ENCODE data around the gene CLRN3.

CLRN3 gene, protein sequence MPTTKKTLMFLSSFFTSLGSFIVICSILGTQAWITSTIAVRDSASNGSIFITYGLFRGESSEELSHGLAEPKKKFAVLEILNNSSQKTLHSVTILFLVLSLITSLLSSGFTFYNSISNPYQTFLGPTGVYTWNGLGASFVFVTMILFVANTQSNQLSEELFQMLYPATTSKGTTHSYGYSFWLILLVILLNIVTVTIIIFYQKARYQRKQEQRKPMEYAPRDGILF

DNA sequence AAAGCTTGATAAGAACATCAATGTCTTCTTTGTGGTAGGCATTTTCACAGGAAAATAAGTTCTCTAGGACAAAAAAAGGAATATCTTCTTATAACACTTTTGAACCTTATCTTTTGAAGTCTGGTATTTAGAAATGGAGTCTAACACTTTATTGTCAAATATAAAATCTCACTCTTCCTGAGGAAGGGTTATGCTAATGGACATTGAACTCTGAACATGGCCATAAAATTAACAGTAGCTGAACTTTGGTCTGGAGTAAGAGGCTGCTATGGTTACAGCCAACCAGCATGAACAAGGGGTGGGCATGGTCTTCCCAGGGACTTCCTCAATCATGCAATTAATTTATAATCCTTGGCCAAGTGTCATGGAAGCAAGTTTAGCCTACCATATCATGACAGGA, at the start of gene CLRN3:
Gene CLRN3 (minus strand): TSS at position 199 of the 400 bp plus-strand sequence. CDS start 157 bp downstream, at position 42.
- no peak for DNase-seq

DNA sequence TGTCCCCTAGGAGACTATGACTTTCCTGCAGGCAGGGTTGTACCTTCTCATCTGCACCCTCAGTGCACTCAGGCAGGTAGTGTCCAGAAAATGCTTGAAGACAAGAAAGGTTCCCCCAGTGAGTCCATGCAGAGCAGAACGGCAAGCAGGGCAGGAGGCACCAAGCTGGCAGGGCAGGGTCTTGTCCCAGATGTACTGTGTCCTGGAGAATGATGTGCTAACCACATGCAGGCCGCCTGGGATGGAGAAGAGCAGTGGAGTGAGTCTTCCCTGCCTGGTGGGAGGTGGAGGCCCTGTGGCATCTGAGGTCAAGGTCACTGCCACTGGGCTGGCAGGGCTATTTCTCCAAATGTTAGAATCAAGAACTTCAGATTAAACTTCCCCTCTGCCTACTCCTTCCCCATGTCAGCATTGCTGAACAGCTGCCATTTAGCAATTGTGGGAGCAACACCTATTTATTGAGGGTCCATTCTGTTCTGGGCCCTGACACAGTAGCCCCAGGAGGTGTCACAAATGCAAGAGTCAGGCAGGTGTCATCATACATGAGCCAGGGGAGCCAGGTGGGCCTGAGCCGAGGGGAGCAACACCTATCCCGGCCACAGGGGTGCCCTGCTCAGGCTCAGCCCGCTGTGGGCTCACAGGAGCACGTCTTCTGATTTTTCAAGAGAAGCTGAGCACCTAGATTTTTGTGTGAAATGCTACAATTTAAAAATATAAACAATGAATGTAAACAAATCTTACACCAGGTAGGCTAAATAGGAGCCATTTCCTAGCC, 48.3 kb upstream of the CLRN3 start:
- DNase-seq = no peak

DNA sequence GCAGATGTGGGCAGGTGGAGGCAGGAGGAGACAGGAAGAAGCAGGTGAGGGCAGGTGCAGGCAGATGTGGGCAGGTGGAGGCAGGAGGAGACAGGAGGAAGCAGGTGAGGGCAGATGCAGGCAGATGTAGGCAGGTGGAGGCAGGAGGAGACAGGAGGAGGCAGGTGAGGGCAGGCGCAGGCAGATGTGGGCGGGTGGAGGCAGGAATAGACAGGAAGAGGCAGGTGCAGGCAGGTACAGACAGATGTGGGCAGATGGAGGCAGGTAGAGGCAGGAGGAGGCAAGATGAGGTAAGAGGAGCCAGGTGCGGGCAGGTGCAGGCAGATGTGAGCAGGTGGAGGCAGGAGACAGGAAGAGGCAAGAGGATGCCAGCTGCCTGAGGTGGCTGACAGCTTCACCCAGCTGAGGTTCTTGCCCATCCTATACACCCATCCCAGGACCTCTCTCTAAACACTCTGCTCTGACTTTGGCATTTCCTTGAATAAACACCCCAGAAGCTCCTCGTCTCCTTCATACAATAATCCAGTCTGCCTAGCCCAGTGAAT, 47.1 kb upstream of the CLRN3 start:
- DNase-seq = no peak

DNA sequence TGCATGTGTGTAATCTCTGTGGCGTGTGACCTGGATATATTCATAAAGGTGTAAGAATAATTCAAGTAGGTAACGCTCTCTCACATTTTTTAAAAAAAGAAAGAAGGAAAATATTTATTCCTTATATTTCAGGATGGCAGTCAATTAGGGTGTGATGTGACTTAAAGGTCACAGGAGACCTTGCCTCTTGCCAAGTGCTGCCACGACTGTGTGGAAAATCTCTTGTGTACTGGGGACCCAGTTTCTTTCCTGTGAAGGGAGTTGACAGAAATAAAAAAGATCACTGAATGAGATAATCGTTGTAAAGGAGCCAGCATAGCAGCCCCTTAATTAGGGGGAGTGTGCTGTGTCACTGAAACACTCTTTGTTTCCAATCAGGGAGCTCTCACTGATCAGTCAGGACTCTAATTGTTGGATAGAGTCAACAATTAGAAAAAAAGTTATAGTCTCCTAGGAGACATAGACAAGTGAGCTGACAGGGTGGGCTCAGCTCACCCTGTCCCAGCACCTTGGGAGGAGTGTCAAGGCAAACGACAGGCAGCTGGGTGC, 45.2 kb upstream of the CLRN3 start:
- no peak for DNase-seq

DNA sequence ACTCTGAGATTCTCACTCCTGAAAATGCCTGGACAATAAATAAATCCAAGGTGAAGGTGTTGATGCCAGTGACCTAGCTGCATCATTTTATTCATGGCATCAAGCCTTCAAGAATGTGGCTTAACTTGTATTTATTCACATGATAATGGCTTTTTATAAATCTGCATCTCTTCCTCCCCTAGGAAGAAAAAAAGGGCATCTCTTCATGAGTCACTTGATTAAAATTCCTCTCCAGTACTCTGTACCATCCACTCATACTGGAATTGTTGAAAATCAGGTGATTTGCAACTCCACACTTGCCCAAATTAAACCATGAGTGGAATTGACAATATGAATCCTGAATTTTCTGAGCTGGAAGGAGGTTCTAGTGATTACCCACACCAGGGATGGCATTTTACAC, 44.3 kb upstream of the CLRN3 start:
- no peak for DNase-seq

DNA sequence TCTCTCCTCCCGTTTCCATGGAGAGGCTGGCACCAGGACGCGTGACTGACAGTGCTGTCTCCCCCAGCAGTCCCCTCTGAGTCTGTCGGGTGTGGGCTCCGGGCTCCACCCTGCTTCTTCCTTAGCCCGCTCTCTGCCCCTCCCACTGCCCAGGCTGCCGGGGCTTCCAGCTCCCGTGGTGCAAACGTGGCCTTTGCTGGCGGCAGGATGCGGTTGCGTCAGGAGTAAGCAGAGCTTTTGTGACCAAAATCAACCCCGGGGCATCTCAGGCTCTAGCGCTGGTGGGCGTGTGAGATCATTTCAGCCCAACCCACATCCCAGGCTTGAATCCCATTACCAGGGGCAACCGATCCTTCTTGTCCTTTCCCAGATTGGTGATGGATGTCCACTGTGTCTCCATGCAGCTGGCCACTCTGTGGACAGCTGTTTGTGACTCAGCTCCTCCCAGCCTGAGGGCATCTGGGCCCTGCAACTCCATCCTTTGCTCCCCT, 42.4 kb upstream of the CLRN3 start:
- DNase-seq = no peak

DNA sequence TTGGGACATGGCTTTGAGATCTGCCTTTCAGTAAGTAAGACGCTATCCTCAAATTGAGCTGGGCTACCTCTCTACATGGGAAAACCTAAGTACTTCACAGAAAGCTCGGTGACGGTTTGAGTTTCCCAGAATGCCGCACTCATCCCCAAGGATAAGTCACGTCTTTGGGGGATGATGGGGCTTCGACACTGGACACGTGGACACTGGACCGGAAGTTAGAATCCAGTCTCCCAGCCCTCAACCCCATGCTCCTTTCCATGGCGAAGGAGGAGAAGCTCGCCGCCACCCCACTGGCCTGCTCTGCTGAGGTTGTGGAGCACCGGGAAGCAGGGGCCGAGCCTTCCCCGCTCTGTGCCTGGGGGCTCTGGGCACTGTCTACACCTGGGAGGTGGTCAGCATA, 41.6 kb upstream of the CLRN3 start:
- no peak for DNase-seq

DNA sequence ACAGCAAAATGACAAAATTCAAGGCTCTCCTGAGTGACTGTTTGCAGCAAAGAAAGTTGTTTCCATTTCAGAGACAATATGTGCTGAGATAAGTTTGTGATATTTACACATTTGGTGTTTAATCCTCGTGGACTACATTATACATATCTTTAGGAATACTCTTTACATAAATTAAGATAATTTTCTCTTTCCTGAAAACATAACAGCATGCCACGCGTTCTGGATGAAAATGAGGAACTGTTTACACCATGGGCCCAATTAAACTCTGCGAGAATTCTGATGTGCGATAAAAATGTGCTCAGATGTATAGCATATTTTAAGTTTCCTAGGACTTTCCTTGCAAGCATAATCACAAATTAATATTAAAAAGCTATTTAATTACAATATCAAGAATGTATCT, 40.5 kb upstream of the CLRN3 start:
- DNase-seq = no peak

DNA sequence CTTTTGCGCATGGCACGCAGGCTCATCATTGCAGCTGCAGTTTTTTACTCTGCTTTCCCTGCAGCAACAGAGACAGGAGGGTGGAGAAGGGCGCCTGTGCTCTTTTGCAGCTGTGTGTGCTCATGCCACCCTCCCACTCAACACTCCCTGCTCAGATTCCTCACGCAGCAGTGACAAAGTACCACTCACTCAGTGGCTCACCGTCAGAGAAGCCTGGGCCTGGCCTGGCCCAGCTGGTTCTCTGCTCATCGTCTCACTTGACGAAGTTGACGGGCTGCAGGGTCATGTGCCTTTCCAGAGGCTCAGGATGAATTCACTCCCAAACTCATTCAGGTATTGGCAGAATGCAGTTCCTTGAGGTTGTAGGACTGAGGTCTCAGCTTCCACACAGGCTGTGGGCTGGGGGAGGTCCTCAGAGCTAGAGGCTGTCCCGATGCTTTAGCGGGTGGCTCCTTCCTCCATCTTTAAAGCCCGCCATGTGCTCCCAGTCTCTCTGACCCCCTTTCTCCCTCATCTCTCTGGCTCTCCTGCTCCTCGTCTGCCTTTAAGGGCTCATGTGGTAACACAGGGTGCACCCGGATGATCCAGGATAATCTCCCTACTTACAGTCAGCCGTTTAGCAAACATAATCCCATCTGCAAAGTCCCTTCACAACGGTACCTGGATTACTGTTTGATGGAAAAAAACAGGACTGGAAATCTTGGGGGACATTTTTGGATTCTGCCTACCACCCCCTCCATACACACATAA, 40.0 kb upstream of the CLRN3 start:
- DNase-seq = no peak

DNA sequence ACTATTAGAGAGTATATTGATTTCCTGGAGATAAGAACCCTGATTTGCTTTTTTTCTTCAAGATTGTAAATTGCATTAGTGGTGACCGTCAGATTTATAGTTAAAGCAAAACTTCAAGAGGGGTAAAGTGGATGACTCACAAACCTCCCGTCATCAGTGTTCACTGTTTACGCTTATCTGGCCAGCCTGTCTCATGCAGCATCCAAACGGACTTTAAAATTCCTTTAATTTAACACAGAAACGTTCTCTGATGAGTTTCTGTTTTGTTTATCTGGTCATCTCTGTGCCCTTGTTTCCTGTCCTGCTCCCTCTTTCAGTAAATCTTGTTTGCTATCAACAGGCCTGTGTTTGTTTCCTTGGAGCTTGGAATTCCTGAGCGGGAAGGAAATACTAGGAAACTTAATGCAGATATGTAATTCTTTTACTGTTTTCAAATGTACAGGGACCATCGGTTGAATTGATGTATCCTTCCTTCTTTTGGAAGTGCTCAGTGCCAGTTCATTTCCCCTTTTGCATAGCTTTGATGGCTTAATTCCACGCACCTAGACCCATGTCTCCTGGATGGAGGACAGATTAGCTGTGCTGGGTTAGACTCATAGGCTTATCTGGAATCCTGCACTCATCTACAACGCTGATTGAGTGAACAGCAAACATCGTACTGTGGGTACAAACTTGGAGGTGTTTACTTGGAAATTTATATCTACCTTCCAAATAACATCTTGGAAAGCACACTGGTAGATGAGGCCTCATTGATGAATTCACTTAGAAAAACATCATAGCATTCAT, 35.5 kb upstream of the CLRN3 start:
- DNase-seq = no peak

DNA sequence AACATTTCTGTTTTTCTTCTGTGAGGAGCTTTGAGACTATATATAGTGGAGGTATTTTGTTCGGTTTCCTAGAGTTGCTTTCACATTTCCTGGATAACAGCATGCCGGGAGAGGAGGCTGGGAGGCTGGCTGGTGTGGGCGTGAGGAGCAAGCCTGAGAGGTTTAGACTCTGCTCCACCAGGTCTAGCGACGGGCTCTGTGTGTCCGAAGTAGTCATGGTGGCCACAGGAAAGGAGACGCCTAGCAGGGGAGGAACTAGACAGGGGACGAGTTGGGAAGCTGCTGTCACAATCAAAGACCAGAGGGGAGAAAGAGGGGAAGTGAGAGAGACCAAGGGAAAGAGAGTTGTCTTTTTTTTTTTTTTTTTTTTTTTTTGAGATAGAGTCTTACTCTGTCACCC, 33.7 kb upstream of the CLRN3 start:
- no peak for DNase-seq

DNA sequence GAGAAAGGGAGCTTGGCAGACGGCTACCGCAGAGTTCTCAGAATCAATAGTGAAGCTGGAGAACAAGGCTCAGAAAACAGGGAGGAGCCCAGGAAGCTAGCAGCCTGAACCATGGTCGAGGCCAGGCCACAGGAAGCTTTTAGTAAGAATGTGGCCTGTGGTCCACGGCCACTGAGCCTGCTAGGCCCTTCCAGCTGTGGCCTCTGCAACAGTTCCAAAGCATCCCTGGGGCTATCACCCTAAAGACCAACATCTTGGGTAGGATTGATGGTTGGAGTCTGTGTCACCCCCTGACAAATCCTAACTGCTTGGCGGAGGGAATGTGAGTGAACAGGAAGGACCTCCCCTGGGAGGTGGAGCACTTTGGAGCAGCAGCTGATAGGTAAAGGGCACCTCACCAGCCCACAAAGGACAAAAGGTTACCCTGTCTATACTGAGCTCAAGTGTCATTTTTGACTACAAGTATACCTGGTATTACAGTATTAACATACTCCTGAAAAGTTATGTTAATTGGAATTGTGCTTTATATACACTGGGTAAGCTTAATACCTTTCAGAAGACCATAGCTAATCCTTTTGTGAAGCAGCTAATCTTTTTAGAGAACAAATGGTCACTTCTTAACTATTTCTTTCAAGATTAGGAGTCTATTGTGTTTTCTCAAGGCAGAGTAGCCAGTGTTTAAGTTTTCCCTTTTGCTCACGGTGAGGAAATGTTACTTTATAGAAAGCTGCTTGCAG, 32.9 kb upstream of the CLRN3 start:
- peak; percentile 60 for DNase-seq

DNA sequence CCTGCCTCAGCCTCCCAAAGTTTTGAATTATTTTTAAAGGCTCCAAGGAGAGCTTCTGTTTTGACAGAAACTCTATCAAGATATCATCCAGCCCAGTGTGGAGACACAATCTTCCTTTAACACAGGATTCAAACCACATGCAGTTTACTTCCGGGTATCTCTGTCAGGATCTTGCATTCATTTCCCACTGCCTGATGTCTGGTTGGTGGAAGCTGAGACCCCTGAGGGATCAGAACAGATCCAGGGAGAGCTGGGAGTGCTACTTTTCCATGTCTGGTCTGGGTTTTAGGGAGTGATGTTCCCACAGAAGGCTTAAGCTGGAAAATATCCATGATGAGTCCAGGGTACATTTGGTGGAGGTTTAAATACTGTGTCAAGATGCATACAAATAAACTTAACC, 30.9 kb upstream of the CLRN3 start:
- no peak for DNase-seq

DNA sequence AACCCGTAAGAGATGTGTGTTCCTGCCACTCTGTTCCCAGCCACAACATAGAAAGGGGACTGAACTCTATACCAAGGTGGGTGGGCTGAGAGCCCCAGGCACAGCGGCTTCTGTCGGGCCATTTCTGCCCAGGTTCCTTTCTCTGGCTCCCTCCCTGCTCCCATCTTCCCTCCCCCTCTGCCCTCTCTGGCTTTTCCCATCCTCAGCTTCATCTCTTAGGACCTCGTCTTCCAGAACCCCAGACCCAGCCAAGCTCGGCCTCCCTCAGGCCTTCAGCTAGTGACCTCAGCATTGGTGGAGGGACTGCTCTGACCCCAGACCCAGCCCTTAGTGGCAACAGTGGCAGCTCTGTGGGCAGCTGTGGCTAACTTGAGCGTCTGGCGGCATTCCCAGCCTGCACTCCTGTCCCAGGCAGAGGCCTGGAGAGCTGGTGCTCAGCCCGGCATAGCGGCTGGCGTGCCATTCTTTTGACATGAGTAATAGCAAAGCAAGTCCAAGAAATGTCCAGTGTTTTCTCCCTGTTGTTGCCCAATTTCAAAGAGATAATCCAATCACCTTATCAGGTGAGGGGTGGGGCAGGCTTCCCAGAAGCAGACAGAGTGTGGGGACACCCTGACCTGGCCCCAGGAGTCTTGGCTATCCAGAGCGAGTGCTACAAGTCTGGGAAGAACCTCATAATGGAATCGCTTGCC, 30.1 kb upstream of the CLRN3 start:
- DNase-seq = no peak

DNA sequence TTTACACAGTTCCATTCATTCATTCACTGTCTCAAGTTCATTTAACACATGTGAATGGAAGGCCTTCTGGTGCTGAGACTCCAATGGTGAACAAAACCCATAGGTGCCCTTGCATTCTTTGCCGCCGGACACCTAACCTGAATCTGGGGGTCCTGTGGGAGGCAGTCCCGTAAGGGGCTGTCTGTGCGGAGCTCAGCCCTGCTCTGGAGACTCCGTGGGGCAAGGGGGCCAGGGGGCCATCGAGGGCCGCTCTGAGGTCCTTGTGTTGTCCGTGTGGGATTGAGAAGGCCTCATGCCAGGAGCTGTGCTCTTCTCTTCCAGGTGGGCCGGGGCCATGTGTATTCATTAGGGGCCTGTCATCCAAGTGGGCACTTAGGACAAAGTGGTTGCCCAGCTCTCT, 29.5 kb upstream of the CLRN3 start:
- no peak for DNase-seq

DNA sequence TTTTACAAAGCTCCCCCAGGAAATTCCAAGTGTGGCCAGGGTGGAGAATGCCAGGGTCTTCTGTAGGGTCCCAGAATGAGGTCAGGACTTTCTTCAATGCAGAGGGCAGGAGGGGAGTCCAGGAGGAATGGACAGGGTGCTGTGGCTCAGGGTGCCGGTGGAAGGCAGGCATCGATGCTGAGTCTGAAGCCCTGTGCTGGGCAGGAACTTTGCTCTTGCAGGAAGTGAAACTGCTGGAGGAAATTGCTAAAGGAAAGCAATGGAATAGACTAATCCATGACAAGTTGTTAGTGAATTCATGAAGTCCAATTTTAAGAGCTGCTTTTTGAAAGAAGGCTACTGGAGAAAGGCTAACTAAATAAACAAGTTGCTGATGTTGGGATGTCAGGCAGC, 29.0 kb upstream of the CLRN3 start:
- DNase-seq = no peak

DNA sequence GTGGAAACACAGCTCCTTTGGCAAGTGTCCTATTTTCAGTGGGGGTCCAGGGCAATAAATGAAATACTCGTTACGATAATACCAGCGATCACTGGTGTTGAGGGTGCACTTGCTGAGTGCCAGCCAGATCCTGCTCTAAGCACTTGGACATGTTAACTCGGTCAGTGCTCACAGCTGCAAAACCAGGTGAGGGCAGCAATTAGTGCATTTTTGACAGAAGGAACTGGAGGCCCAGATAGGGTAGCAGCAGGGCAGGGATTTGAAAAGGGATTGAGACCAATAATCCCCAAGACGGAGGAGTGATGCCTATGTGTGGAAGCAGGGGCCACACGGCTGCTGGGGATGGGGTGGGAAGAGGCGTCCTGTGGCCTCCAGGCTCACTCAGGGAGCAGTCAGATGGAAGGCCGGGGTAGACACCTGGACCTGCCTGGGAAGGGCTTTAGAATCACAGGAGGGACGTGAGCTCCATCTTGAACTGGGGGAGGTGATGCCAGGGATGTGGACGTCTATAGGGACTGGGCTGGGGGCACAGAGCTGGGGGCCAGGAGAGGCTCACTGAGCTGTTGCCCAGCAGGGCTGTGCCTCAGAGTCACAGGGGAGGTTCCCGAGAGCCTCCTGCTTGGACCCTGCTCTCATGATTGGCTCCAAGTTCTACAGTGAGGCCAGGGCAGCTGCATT, 28.5 kb upstream of the CLRN3 start:
- DNase-seq = no peak

DNA sequence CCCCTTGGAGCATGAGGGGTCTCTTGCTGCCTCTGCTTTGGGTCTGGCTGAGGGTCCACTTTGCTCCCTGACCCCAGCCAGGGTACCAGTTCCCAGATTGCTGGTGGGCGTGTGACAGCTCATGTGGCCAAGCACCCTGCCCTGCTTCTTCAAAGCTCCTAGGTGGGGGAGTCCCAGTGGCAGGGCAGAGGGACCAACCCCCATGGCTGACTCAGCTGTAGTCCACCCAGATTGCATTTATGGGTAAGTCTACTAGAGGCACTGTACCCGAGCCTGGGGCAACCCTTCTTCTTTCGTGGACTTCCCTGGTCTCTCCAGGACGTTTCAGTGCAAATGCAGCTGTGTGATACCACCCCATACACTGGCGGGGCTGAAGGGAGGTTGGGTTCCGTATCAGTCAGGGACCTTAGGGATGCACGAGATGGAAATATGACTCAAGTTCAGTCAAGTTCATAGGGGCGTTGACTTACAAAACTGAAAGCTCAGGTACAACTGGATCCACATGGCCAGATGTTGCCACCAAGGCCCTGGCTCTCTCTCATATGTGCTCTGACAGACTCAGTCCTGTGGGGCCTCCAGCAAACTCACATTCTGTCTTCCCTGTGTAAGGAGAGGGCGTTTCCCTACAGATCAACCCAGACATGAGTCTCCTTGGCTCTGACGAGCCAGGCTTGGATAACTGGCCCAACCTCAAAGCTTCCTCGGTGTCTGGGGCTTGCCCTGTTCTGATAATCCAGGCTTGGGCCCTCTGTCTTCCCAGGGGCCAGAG, 27.7 kb upstream of the CLRN3 start:
- DNase-seq = no peak

DNA sequence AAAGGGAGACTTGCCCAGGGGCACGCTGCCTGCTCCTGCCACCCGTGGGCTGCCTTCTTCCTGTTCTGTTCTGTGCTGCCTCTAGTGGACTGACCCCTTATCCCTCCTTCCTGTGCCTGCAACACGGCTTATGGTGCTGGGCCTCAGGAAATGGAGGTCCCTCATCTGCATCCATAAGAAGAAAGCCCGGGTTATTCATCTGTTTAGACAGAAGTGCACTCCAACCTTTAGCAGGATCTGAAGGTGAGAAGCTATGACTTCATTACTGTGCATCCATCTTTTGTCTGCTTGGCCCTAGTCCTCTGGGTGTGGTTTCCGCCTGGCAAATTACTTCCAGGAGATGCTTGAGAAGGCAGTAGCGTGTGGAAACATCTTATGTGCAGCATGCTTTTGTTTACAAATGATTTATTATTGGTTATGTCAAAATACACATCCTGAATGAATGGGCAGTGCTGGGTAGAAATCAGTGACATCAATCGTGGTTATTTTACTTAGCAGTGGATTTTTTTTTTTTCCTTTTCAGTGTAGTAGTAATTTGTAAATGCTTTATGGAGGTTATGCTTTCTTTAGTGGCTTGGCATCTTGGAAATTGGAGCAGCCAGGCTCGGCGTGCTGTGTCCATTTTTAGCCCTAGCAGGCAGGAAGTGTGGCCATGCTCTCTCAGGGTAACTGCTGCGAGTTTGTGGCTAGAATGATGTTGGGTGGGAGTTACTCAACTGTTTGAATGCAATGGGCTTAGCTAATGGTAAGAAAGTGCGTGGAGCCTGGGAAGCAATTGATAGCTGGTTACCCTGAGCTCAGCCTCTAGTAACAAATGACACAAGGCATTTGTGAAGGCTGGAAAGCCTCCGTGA, 26.9 kb upstream of the CLRN3 start:
- DNase-seq = peak; percentile 74
